DOHH2 (cell line): Measurements from ENCODE around the gene CCP110.

Experiments used
- H3F3A ChIP-seq: fragments of 200-600 bp; sonication (generic), shearing (Covaris generic); 2 replicates; pipeline ENCODE4 v1.6.0; 2016; ENCODE audit warnings: antibody characterized with exemption, mild to moderate bottlenecking; ENCODE audit not compliant: control insufficient read depth, insufficient read depth
- H3K27ac ChIP-seq: fragments of 200-600 bp; sonication (generic); 2 replicates; pipeline ENCODE4 v1.5.1; 2014; ENCODE audit warnings: low read depth, mild to moderate bottlenecking, low read length, moderate library complexity
- H3K27me3 ChIP-seq: fragments of 200-600 bp; sonication (generic); 2 replicates; pipeline ENCODE4 v1.6.1; 2014; ENCODE audit warnings: mild to moderate bottlenecking, low read length, mixed read lengths; ENCODE audit not compliant: control insufficient read depth
- H3K36me3 ChIP-seq: fragments of 200-600 bp; sonication (generic); 2 replicates; pipeline ENCODE4 v1.6.1; 2014; ENCODE audit warnings: mild to moderate bottlenecking, low read length, moderate library complexity, mixed read lengths; ENCODE audit not compliant: control insufficient read depth
- H3K4me1 ChIP-seq: fragments of 200-600 bp; sonication (generic); 2 replicates; pipeline ENCODE4 v1.6.1; 2014; ENCODE audit warnings: mild to moderate bottlenecking, low read length, mixed read lengths; ENCODE audit not compliant: control insufficient read depth
- H3K4me2 ChIP-seq: fragments of 200-600 bp; sonication (generic); 2 replicates; pipeline ENCODE4 v1.6.0; 2014; ENCODE audit warnings: mild to moderate bottlenecking, low read length, moderate library complexity
- H3K4me3 ChIP-seq: fragments of 200-600 bp; sonication (generic); 2 replicates; pipeline ENCODE4 v1.5.1; 2014; ENCODE audit warnings: mild to moderate bottlenecking, low read length, mixed read lengths
- H3K79me2 ChIP-seq: fragments of 200-600 bp; sonication (generic); 2 replicates; pipeline ENCODE4 v1.6.1; 2014; ENCODE audit warnings: mild to moderate bottlenecking, low read length, mixed read lengths; ENCODE audit not compliant: control insufficient read depth
- H3K9me2 ChIP-seq: fragments of 200-600 bp; sonication (generic); replicated peaks from 2 replicates; pipeline ENCODE4 v1.6.1; 2014; ENCODE audit warnings: mild to moderate bottlenecking, low read length, mixed read lengths; ENCODE audit not compliant: control insufficient read depth
- H3K9me3 ChIP-seq: fragments of 200-600 bp; sonication (generic); 2 replicates; pipeline ENCODE4 v1.6.1; 2014; ENCODE audit warnings: antibody characterized with exemption, low read length, mixed read lengths; ENCODE audit not compliant: control insufficient read depth, insufficient read depth
- H4K20me1 ChIP-seq: fragments of 200-600 bp; sonication (generic); 2 replicates; pipeline ENCODE4 v1.6.0; 2014; ENCODE audit warnings: low read depth, mild to moderate bottlenecking, antibody characterized with exemption, low read length, moderate library complexity; ENCODE audit not compliant: control insufficient read depth, insufficient read depth
- EZH2phosphoT487 ChIP-seq: fragments of 200-600 bp; sonication (generic); IDR thresholded peaks from 2 replicates; pipeline ENCODE4 v1.6.1; 2017; ENCODE audit warnings: borderline replicate concordance, mild to moderate bottlenecking, antibody characterized with exemption, low read length, moderate library complexity, mixed read lengths
- TF ChIP-seq, protein P1 (sequence below): fragments of 200-600 bp; sonication (generic); IDR thresholded peaks from one replicate; pipeline ENCODE4 v1.5.1; 2014; ENCODE audit warnings: antibody characterized with exemption, mild to moderate bottlenecking, low read depth, low read length; ENCODE audit not compliant: poor library complexity, severe bottlenecking

Gene CCP110

GRCh38 chr16:19525385-19525723 is 1.6 kb downstream of the CCP110 start:
- H3K27ac ChIP-seq = no peak overlapping the region
- no peak for TF ChIP-seq EZH2phosphoT487
- TF ChIP-seq, protein P1, sequence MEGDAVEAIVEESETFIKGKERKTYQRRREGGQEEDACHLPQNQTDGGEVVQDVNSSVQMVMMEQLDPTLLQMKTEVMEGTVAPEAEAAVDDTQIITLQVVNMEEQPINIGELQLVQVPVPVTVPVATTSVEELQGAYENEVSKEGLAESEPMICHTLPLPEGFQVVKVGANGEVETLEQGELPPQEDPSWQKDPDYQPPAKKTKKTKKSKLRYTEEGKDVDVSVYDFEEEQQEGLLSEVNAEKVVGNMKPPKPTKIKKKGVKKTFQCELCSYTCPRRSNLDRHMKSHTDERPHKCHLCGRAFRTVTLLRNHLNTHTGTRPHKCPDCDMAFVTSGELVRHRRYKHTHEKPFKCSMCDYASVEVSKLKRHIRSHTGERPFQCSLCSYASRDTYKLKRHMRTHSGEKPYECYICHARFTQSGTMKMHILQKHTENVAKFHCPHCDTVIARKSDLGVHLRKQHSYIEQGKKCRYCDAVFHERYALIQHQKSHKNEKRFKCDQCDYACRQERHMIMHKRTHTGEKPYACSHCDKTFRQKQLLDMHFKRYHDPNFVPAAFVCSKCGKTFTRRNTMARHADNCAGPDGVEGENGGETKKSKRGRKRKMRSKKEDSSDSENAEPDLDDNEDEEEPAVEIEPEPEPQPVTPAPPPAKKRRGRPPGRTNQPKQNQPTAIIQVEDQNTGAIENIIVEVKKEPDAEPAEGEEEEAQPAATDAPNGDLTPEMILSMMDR = no peak

DNA sequence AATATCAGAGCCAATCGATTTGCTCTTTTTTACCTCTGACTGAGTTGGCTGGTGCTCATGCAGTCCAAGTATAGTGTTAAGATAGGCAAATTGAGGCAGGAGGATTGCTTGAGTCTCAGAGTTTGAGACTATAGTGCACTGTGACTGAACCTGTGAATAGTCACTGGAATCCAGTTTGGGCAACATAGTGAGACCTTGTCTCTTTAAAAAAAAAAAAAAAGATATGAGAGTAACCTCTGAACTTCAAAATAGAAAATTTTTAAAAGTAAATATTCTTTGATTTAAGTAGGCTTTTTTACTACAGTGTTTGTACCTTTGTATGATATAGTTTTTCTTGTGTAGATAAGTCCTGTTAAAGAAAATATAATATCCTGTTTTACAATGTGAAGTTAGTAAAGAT is 3.4 kb downstream of the CCP110 start:
- Histone ChIP-seq H3K27ac (no peak overlapping the region), H3K9me3 (no peaks in the 10 kb centered on the region), H4K20me1 (no peaks in the 10 kb centered on the region), H3K4me1 (peaks cover 33% of the 10 kb centered on the region), H3K9me2 (no peaks in the 10 kb centered on the region), H3K4me2 (no peak overlapping the region), H3K79me2 (peaks cover 44% of the 10 kb centered on the region), H3K4me3 (no peak overlapping the region), H3F3A (peaks cover 7% of the 10 kb centered on the region), H3K36me3 (peaks cover 48% of the 10 kb centered on the region), H3K27me3 (no peaks in the 10 kb centered on the region)
- TF ChIP-seq, protein P1 = no peak
- no peak for TF ChIP-seq EZH2phosphoT487

More at GRCh38 chr16:19525385-19525723, 1.6 kb downstream of the CCP110 start:
- Histone ChIP-seq H3K79me2 (peaks cover 59% of the 10 kb centered on the region), H3K36me3 (peaks cover 47% of the 10 kb centered on the region), H3K27me3 (no peaks in the 10 kb centered on the region), H3K4me3 (peak overlapping the region; percentile 97), H4K20me1 (no peaks in the 10 kb centered on the region), H3K9me2 (no peaks in the 10 kb centered on the region), H3K4me1 (peaks cover 44% of the 10 kb centered on the region), H3F3A (peaks cover 7% of the 10 kb centered on the region), H3K9me3 (no peaks in the 10 kb centered on the region), H3K4me2 (peak overlapping the region; percentile 86)

DNA sequence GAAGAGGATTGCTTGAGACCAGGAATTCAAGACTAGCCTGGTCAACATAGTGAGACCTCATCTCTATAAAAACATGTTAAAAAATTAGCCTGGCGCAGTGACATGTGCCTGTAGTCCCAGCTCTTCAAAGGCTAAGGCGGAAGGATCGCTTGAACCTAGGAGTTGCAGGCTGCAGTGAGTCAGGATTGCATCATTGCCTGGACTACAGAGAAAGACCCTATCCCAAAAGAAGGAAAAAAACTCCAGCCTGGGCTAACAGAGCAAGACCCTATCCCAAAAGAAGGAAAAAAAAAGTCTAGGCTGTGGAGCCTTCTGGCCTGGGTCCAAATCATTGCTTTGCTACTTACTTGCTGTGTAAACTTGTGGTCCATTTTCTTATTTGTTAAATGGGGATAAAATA is 4.9 kb downstream of the CCP110 start:
- Histone ChIP-seq H3K4me3 (no peak overlapping the region), H4K20me1 (no peaks in the 10 kb centered on the region), H3K36me3 (peaks cover 63% of the 10 kb centered on the region), H3F3A (no peaks in the 10 kb centered on the region; the same call in 1 of the 2 replicates), H3K9me2 (no peaks in the 10 kb centered on the region), H3K9me3 (no peaks in the 10 kb centered on the region), H3K4me2 (no peak overlapping the region), H3K79me2 (peaks cover 44% of the 10 kb centered on the region), H3K27ac (no peak overlapping the region), H3K27me3 (no peaks in the 10 kb centered on the region), H3K4me1 (peaks cover 20% of the 10 kb centered on the region)
- TF ChIP-seq, protein P1 = no peak
- TF ChIP-seq EZH2phosphoT487 = no peak

GRCh38 chr16:19532601-19533000 is 8.9 kb downstream of the CCP110 start:
- H3K27ac ChIP-seq = no peak overlapping the region
- no peaks in the 10 kb centered on the region for H3K27me3 ChIP-seq
- no peaks in the 10 kb centered on the region for H3K4me1 ChIP-seq

More at GRCh38 chr16:19532601-19533000, 8.9 kb downstream of the CCP110 start:
- TF ChIP-seq, protein P1 = no peak
- no peak for TF ChIP-seq EZH2phosphoT487
- Histone ChIP-seq H4K20me1 (no peaks in the 10 kb centered on the region), H3K79me2 (peaks cover 9% of the 10 kb centered on the region), H3K4me2 (no peak overlapping the region), H3K4me3 (no peak overlapping the region), H3K36me3 (peaks cover 83% of the 10 kb centered on the region), H3K9me2 (no peaks in the 10 kb centered on the region), H3F3A (no peaks in the 10 kb centered on the region; the same call in 1 of the 2 replicates), H3K9me3 (no peaks in the 10 kb centered on the region)
